ENCODE data around the gene TRIM62.

- TF ChIP-seq CTCF (IDR thresholded peaks at IDR 0.05 in 8 of 11, conservative IDR thresholded peaks at IDR 0.05 in 3 of 11) (no peak), POLR2A (IDR thresholded peaks at IDR 0.05) (no peak), POLR2AphosphoS5 (IDR thresholded peaks at IDR 0.05) (no peak)
Measured at GRCh38 chr1:33151116-33151515, 30.7 kb downstream of the TRIM62 start.
